Parathyroid adenoma (tissue), 2 donors: Measurements from ENCODE around the gene OR5B21.

ENCODE experiments used
- H2AFZ ChIP-seq: fragments of 300-600 bp; sonication (generic); one replicate; pipeline ENCODE4 v1.7.0; 2017; ENCODE audit warnings: antibody characterized with exemption, mild to moderate bottlenecking
- H3K27ac ChIP-seq: fragments of 300-600 bp; sonication (generic); one replicate; pipeline ENCODE4 v1.7.0; 2017
- H3K27me3 ChIP-seq: fragments of 300-600 bp; sonication (generic); one replicate; pipeline ENCODE4 v1.7.0; 2017; ENCODE audit warnings: low read length; ENCODE audit not compliant: control insufficient read depth, insufficient read depth
- H3K36me3 ChIP-seq: fragments of 300-600 bp; sonication (generic); one replicate; pipeline ENCODE4 v1.7.0; 2017; ENCODE audit warnings: low read length; ENCODE audit not compliant: control insufficient read depth, insufficient read depth
- H3K4me1 ChIP-seq: fragments of 300-600 bp; sonication (generic); one replicate; pipeline ENCODE4 v1.7.0; 2017; ENCODE audit warnings: control low read depth
- H3K4me2 ChIP-seq: fragments of 300-600 bp; sonication (generic); one replicate; pipeline ENCODE4 v1.7.0; 2017; ENCODE audit warnings: low read length
- H3K4me3 ChIP-seq: fragments of 300-600 bp; sonication (generic); one replicate; pipeline ENCODE4 v1.7.0; 2017; ENCODE audit warnings: low read depth, low read length
- H3K79me2 ChIP-seq: fragments of 300-600 bp; sonication (generic); one replicate; pipeline ENCODE4 v1.7.0; 2017; ENCODE audit warnings: control low read depth
- H3K9ac ChIP-seq: fragments of 300-600 bp; sonication (generic); one replicate; pipeline ENCODE4 v1.7.0; 2017; ENCODE audit warnings: mild to moderate bottlenecking
- H3K9me3 ChIP-seq: fragments of 300-600 bp; sonication (generic); one replicate; pipeline ENCODE4 v1.7.0; 2017; ENCODE audit warnings: low read length; ENCODE audit not compliant: control insufficient read depth
- CTCF ChIP-seq: fragments of 300-600 bp; sonication (generic); IDR thresholded peaks from one replicate; pipeline ENCODE4 v1.7.0; 2017; ENCODE audit warnings: antibody characterized with exemption, mild to moderate bottlenecking
- donor health status: primary hyperparathyroidism.

The OR5B21 gene

DNA sequence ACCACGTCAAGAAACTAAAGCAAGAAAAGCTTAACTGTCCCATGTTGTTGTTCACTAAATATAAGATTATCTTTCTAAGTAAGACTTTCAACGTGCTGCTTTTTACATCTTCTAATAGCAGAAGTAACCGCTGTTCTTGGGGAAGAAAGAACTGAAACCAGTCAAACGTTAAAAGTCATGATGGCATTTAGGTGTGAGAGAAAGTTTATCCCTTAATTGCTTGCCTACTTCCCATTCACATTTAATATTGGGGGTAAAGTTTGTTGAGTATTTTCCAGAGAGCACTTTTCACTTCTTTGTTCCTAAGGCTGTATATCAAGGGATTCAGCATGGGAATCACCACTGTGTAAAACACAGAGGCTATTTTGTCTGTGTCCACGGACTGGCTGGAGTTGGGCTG, 970 bp downstream of the OR5B21 start:
- Histone ChIP-seq H3K9me3 (no peaks in the 10 kb centered on the region), H3K4me3 (no peak overlapping the region)

GRCh38 chr11:58505849-58506248, 2.1 kb downstream of the OR5B21 start:
- no peaks in the 10 kb centered on the region for H3K79me2 ChIP-seq
- H3K27ac ChIP-seq = no peak overlapping the region
- H3K4me2 ChIP-seq = no peak overlapping the region
- H3K4me3 ChIP-seq = no peak overlapping the region
- H2AFZ ChIP-seq = no peak overlapping the region
- H3K9ac ChIP-seq = no peak overlapping the region
- no peaks in the 10 kb centered on the region for H3K36me3 ChIP-seq
- no peak for TF ChIP-seq CTCF
- H3K9me3 ChIP-seq = no peaks in the 10 kb centered on the region
- H3K27me3 ChIP-seq = no peaks in the 10 kb centered on the region
- no peaks in the 10 kb centered on the region for H3K4me1 ChIP-seq

More for the DNA sequence above, 970 bp downstream of the OR5B21 start:
- H3K36me3 ChIP-seq = no peaks in the 10 kb centered on the region
- no peak overlapping the region for H3K27ac ChIP-seq
- no peak overlapping the region for H2AFZ ChIP-seq
- no peaks in the 10 kb centered on the region for H3K4me1 ChIP-seq
- TF ChIP-seq CTCF = no peak
- H3K4me2 ChIP-seq = no peak overlapping the region
- no peaks in the 10 kb centered on the region for H3K79me2 ChIP-seq
- no peak overlapping the region for H3K9ac ChIP-seq
- H3K27me3 ChIP-seq = no peaks in the 10 kb centered on the region

DNA sequence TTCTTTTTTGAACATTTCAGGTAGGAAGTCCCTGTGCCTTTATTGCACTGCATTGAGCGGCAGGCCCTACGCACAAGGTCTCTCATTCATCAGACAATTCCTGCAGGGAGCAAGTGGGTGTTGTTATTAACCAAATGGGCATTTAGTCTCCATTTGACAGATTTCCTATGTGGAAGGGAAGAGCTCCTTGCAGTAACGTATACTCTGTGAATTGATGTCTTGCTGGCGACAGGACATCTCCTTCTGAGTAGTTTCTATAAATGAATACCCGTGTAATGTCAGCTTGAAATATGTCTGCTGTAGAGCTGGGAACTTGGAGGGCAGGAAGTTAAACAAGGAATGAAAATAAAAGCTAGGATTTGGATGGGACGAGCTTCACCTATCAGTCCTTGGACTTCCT, 3.7 kb downstream of the OR5B21 start:
- Histone ChIP-seq H3K9ac (no peak overlapping the region), H3K36me3 (no peaks in the 10 kb centered on the region), H3K27me3 (no peaks in the 10 kb centered on the region), H3K27ac (no peak overlapping the region), H3K79me2 (no peaks in the 10 kb centered on the region), H3K4me3 (no peak overlapping the region), H2AFZ (no peak overlapping the region), H3K9me3 (no peaks in the 10 kb centered on the region), H3K4me1 (no peaks in the 10 kb centered on the region), H3K4me2 (no peak overlapping the region)
- TF ChIP-seq CTCF = no peak

GRCh38 chr11:58503361-58503856, 4.5 kb downstream of the OR5B21 start:
- Histone ChIP-seq H3K9ac (no peak overlapping the region), H3K27me3 (no peaks in the 10 kb centered on the region), H3K4me2 (no peak overlapping the region), H3K4me3 (no peak overlapping the region), H3K27ac (no peak overlapping the region), H3K36me3 (no peaks in the 10 kb centered on the region), H3K4me1 (no peaks in the 10 kb centered on the region), H2AFZ (no peak overlapping the region), H3K79me2 (no peaks in the 10 kb centered on the region), H3K9me3 (no peaks in the 10 kb centered on the region)
- TF ChIP-seq CTCF = no peak

- Histone ChIP-seq H3K79me2 (no peaks in the 10 kb centered on the region), H3K27ac (no peak overlapping the region), H3K27me3 (no peaks in the 10 kb centered on the region), H3K9ac (no peak overlapping the region), H3K36me3 (no peaks in the 10 kb centered on the region), H3K4me1 (no peaks in the 10 kb centered on the region), H3K4me3 (no peak overlapping the region), H2AFZ (no peak overlapping the region), H3K4me2 (no peak overlapping the region), H3K9me3 (no peaks in the 10 kb centered on the region)
- TF ChIP-seq CTCF = no peak
Measured at GRCh38 chr11:58502004-58502403, 5.9 kb downstream of the OR5B21 start.
